Gastroesophageal sphincter (tissue), 4 donors: ENCODE data around the gene SPAST. TPM values are rescaled to one million over a fixed set of nuclear protein-coding genes. Genes with fewer than 3 reads are reported as not detected.
"Not testable (repeated sequence)": the region's sequence is repeated elsewhere in the genome, so short reads cannot be mapped to it uniquely, and the experiment has no call there.

ENCODE experiments used
- ATAC-seq: fragments of 150-250 bp; one replicate; pipeline ENCODE4 v1.9.1; 2016; ENCODE audit warnings: mild to moderate bottlenecking, moderate library complexity
- H3K27ac ChIP-seq, 4 donors: fragments of 200-600 bp; sonication (generic) in 3 of 4; 1 replicate in 3 of 4; 2 replicates in 1 of 4; pipeline ENCODE4 v1.5.1; 2016 to 2019
- H3K27me3 ChIP-seq: fragments of 200-600 bp; sonication (generic); one replicate; pipeline ENCODE4 v1.5.1; 2019
- H3K36me3 ChIP-seq, 2 donors: fragments of 200-600 bp; sonication (generic); one replicate each; pipeline ENCODE4 v1.5.1; 2019; ENCODE audit warnings: control low read depth in 1 of 2
- H3K4me1 ChIP-seq, 3 donors: fragments of 200-600 bp; sonication (generic); 1 replicate in 2 of 3; 2 replicates in 1 of 3; pipeline ENCODE4 v1.5.1; 2016 to 2019; ENCODE audit warnings: control low read depth in 2 of 3
- H3K4me3 ChIP-seq, 2 donors: fragments of 200-600 bp; sonication (generic); one replicate each; pipeline ENCODE4 v1.5.1; 2019; ENCODE audit warnings: mild to moderate bottlenecking in 1 of 2, moderate library complexity in 1 of 2
- H3K9me3 ChIP-seq, 3 donors: fragments of 200-600 bp; sonication (generic); one replicate each; pipeline ENCODE4 v1.5.1; 2017 to 2019; ENCODE audit warnings: control low read depth in 2 of 3
- EP300 ChIP-seq: sonication (generic); formaldehyde crosslinking; IDR thresholded peaks from one replicate; pipeline ENCODE4 v1.6.1; 2017; ENCODE audit warnings: antibody characterized with exemption, mild to moderate bottlenecking
- POLR2A ChIP-seq, 2 donors: fragments of 450-650 bp; IDR thresholded peaks; one replicate each; pipeline ENCODE4 v1.6.1; 2017; ENCODE audit warnings: antibody characterized with exemption in 2 of 2, mild to moderate bottlenecking in 2 of 2, moderate library complexity in 1 of 2
- POLR2AphosphoS5 ChIP-seq: sonication (generic); formaldehyde crosslinking; IDR thresholded peaks from one replicate; pipeline ENCODE4 v1.6.1; 2017; ENCODE audit warnings: antibody characterized with exemption
- WGBS, 2 donors: methylation state at CpG; one replicate each; pipeline ENCODE4 v1.1.5; 2018; ENCODE audit warnings: low coverage in 1 of 2; 5-methylcytosine and 5-hydroxymethylcytosine counted together
- total RNA-seq, 4 donors: library from RNA; depleted of rRNA; stranded (reverse); fragments of >200 nt; gene quantifications; one replicate each; pipeline ENCODE4 v1.1.0, GENCODE V29; 2016
- TF ChIP-seq, protein P1 (sequence below), 4 experiments: fragments of 200-600 bp in 2 of 4; fragments of 450-650 bp in 2 of 4; sonication (generic) in 1 of 4; IDR thresholded peaks; one replicate each; pipeline ENCODE4 v1.5.1; 2017 to 2019; ENCODE audit warnings: antibody characterized with exemption in 4 of 4, mild to moderate bottlenecking in 2 of 4, moderate library complexity in 2 of 4

The SPAST gene
- total RNA-seq, 4 donors from 2014 or later: 14.7 to 24.6 (median 15.6) TPM

DNA sequence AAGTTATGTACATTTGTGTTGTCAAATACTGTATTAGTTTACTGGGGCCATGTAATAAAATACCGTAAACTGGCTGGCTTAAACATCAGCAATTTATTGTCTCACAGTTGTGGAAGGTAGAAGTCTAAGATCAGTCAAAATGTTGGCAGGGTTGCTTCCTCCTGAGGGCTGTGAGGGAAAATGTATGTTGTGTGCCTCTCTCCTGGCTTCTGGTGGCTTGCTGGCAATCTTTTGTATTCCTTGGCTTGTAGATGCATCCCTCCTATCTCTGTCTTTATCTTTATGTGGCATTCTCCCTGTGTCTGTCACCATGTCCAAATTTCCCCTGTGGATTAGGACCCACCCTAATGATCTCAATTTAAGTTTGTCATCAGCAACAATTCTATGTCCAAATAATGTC, 65.3 kb downstream of the SPAST start:
- no peak for ATAC-seq
- 100% methylated on average over 1 of the region's 1 CpG for WGBS, 2 donors
- Histone ChIP-seq H3K27me3 (no peaks in the 10 kb centered on the region), H3K27ac (no peak overlapping the region), H3K9me3 (no peaks in the 10 kb centered on the region), H3K36me3 (peaks cover 0 to 86% of the 10 kb centered on the region in 2 donors), H3K4me3 (no peak overlapping the region), H3K4me1 (no peaks in the 10 kb centered on the region)
- TF ChIP-seq, protein P1, sequence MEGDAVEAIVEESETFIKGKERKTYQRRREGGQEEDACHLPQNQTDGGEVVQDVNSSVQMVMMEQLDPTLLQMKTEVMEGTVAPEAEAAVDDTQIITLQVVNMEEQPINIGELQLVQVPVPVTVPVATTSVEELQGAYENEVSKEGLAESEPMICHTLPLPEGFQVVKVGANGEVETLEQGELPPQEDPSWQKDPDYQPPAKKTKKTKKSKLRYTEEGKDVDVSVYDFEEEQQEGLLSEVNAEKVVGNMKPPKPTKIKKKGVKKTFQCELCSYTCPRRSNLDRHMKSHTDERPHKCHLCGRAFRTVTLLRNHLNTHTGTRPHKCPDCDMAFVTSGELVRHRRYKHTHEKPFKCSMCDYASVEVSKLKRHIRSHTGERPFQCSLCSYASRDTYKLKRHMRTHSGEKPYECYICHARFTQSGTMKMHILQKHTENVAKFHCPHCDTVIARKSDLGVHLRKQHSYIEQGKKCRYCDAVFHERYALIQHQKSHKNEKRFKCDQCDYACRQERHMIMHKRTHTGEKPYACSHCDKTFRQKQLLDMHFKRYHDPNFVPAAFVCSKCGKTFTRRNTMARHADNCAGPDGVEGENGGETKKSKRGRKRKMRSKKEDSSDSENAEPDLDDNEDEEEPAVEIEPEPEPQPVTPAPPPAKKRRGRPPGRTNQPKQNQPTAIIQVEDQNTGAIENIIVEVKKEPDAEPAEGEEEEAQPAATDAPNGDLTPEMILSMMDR (IDR thresholded peaks at IDR 0.05): no peak
- TF ChIP-seq POLR2AphosphoS5 (no peak), EP300 (no peak), POLR2A (IDR thresholded peaks at IDR 0.05) (no peak)

DNA sequence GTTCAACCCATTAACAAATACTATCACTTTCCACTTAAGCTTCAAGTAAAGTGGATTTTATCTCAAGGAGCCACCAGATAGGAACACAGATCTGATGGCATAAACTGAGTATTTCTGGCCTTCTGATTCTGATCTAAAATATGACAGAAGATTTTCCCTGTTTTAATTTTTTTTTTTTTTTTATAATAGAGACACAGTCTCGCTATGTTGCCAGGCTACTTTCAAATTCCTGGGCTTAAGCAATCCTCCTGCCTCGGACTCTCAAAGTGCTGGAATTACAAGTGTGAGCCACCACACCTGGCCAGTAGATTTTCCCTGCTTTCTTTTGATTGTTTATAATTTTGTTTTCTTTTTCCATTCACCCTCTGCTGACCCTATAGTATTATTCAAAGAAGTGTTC, 65.7 kb downstream of the SPAST start:
- peaks cover 0 to 86% of the 10 kb centered on the region in 2 donors for H3K36me3 ChIP-seq
- TF ChIP-seq, protein P1 (IDR thresholded peaks at IDR 0.05): no peak
- TF ChIP-seq POLR2AphosphoS5 (no peak), EP300 (no peak)
- H3K9me3 ChIP-seq: no peaks in the 10 kb centered on the region
- no peak overlapping the region for H3K27ac ChIP-seq
- no peak for ATAC-seq
- H3K27me3 ChIP-seq: no peaks in the 10 kb centered on the region
- H3K4me1 ChIP-seq: no peaks in the 10 kb centered on the region
- WGBS, 2 donors: 97% methylated on average over 2 of the region's 2 CpGs; no CpG with 5 or more reads in 1 of the 2 donors
- no peak overlapping the region for H3K4me3 ChIP-seq

DNA sequence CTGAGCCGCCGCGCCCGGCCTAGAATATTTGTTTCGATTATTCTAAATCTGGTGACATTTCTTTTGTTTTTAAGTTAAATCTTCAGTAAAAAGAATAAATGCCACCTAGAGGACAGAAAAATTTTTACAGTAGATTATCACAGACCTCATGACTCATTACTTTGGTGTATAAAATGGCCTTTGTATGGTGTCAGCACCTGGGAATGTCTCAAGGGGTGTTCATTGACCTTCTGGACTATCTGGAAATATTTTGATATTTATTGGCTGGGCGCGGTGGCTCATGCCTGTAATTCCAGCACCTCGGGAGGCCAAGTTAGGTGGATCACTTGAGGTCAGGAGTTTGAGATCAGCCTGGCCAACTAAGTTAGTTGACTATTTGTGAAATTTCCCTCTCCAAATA, 72.1 kb downstream of the SPAST start:
- H3K9me3 ChIP-seq: no peaks in the 10 kb centered on the region
- H3K4me3 ChIP-seq: no peak overlapping the region
- no peaks in the 10 kb centered on the region for H3K27me3 ChIP-seq
- 87 to 95% methylated on average over 4 to 8 of the region's 8 CpGs for WGBS, 2 donors
- ATAC-seq: no peak
- peaks cover 0 to 78% of the 10 kb centered on the region in 2 donors for H3K36me3 ChIP-seq
- no peaks in the 10 kb centered on the region for H3K4me1 ChIP-seq
- no peak overlapping the region for H3K27ac ChIP-seq
- TF ChIP-seq, protein P1 (IDR thresholded peaks at IDR 0.05): peak in 2 of 4 experiments; percentile 13 to 25
- TF ChIP-seq EP300 (no peak), POLR2A (IDR thresholded peaks at IDR 0.05) (no peak), POLR2AphosphoS5 (no peak)

DNA sequence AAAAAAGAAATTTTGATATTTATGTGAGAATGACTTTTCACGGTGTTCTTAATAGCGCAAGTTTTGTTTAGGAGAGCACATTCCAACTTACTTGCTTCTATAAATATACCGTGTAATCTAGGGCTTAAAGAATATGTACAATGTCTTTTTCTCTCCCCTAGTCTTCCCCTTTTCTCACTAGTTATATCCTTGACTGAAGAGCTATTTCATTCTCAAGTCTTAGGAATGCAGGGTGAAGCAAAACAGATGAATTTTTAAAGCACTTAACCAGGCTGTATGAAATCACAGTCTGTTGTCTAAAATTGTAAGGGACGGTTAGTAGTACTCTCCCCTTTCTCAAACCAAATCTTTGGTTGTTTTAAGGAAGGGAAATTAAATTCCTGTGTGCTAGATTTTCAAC, 72.7 kb downstream of the SPAST start:
- H3K9me3 ChIP-seq: no peaks in the 10 kb centered on the region
- TF ChIP-seq POLR2AphosphoS5: no peak
- TF ChIP-seq POLR2A (IDR thresholded peaks at IDR 0.05): no peak
- TF ChIP-seq, protein P1 (IDR thresholded peaks at IDR 0.05): no peak
- no peak for TF ChIP-seq EP300
- H3K4me1 ChIP-seq: no peaks in the 10 kb centered on the region
- no peak for ATAC-seq
- no peak overlapping the region for H3K27ac ChIP-seq
- peaks cover 0 to 77% of the 10 kb centered on the region in 2 donors for H3K36me3 ChIP-seq
- H3K4me3 ChIP-seq: no peak overlapping the region
- no peaks in the 10 kb centered on the region for H3K27me3 ChIP-seq
- WGBS, 2 donors: 49 to 52% methylated on average over 4 of the region's 4 CpGs

DNA sequence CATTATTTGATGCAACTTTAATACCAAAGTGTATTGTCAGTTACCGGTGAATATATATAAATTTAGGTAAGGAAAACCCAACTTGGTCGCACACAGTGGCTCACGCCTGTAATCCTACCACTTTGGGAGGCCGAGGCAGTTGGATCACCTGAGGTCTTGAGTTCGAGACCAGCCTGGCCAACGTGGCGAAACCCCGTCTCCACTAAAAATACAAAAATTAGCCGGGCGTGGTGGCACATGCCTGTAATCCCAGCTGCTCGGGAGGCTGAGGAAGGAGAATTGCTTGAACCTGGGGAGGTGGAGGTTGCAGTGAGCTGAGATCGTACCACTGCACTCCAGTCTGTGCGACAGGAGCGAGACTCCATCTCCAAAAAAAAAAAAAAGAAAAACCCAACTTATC, 88.2 kb downstream of the SPAST start:
- not testable (repeated sequence) for ATAC-seq, H3K9me3 ChIP-seq, H3K27me3 ChIP-seq, H3K4me3 ChIP-seq, H3K27ac ChIP-seq, H3K4me1 ChIP-seq
- 92 to 99% methylated on average over 9 of the region's 14 CpGs for WGBS, 2 donors
- H3K36me3 ChIP-seq: peaks cover 0 to 70% of the 10 kb centered on the region in 2 donors
